H1 (cell line): ENCODE results near the gene CCDC13.

Experiments
- EP300 ChIP-seq, 2 experiments: IDR thresholded peaks; 1 replicate in 1 of 2; 2 replicates in 1 of 2; pipeline ENCODE4 v1.6.1; 2011 to 2012; ENCODE audit warnings: low read depth in 2 of 2, low read length in 2 of 2, mild to moderate bottlenecking in 2 of 2, borderline replicate concordance in 1 of 2, inconsistent platforms in 1 of 2, moderate library complexity in 1 of 2
- EZH2 ChIP-seq: fragments of 200-600 bp; sonication (generic); IDR thresholded peaks from 2 replicates; pipeline ENCODE4 v1.7.1; 2012; ENCODE audit warnings: low read depth, mild to moderate bottlenecking, moderate library complexity, low read length, inconsistent platforms; ENCODE audit not compliant: severe bottlenecking
- GTF2F1 ChIP-seq: IDR thresholded peaks from 2 replicates; pipeline ENCODE4 v1.6.1; 2012; ENCODE audit warnings: low read depth, low read length, improper control_type of control experiment, borderline replicate concordance
- HDAC6 ChIP-seq: IDR thresholded peaks from one replicate; pipeline ENCODE4 v1.7.1; 2012; ENCODE audit warnings: low read depth, mild to moderate bottlenecking, inconsistent platforms, low read length, moderate library complexity
- JUN ChIP-seq: IDR thresholded peaks from 2 replicates; pipeline ENCODE4 v1.6.1; 2011; ENCODE audit warnings: low read depth, mild to moderate bottlenecking, improper control_type of control experiment, low read length
- KDM5A ChIP-seq: fragments of 200-600 bp; IDR thresholded peaks from 2 replicates; pipeline ENCODE4 v1.7.1; 2012; ENCODE audit warnings: mild to moderate bottlenecking, low read length, inconsistent platforms, mixed read lengths
- MAFK ChIP-seq: IDR thresholded peaks from 2 replicates; pipeline ENCODE4 v1.6.1; 2012; ENCODE audit warnings: low read depth, mild to moderate bottlenecking, improper control_type of control experiment, low read length
- POLR2A ChIP-seq, 2 experiments: IDR thresholded peaks; 1 replicate in 1 of 2; 2 replicates in 1 of 2; pipeline ENCODE4 v1.6.1; 2011; ENCODE audit warnings: low read depth in 2 of 2, low read length in 2 of 2, mild to moderate bottlenecking in 2 of 2; ENCODE audit errors: control extremely low read depth in 1 of 2
- RAD21 ChIP-seq, 2 experiments: IDR thresholded peaks in 1 of 2; conservative IDR thresholded peaks in 1 of 2; 2 replicates each; pipeline ENCODE4 v1.6.1; 2011; ENCODE audit warnings: low read depth in 2 of 2, low read length in 2 of 2, improper control_type of control experiment in 1 of 2, inconsistent platforms in 1 of 2, mild to moderate bottlenecking in 1 of 2, moderate library complexity in 1 of 2
- SP1 ChIP-seq: IDR thresholded peaks from 2 replicates; pipeline ENCODE4 v1.6.1; 2011; ENCODE audit warnings: low read depth, low read length
- SP2 ChIP-seq: IDR thresholded peaks from 2 replicates; pipeline ENCODE4 v1.6.1; 2012; ENCODE audit warnings: mild to moderate bottlenecking, low read length, inconsistent platforms
- TAF1 ChIP-seq: IDR thresholded peaks from 2 replicates; pipeline ENCODE4 v1.6.1; 2011; ENCODE audit warnings: mild to moderate bottlenecking, low read depth, low read length
- TF ChIP-seq, protein P1 (sequence below), 3 experiments: IDR thresholded peaks; 1 replicate in 2 of 3; 2 replicates in 1 of 3; pipeline versions ENCODE4 v1.5.1 to v1.6.1; 2011; ENCODE audit warnings: low read length in 3 of 3, mild to moderate bottlenecking in 3 of 3, inconsistent platforms in 2 of 3, low read depth in 1 of 3, moderate library complexity in 1 of 3; ENCODE audit not compliant: insufficient read depth in 1 of 3; ENCODE audit errors: control extremely low read depth in 1 of 3

DNA sequence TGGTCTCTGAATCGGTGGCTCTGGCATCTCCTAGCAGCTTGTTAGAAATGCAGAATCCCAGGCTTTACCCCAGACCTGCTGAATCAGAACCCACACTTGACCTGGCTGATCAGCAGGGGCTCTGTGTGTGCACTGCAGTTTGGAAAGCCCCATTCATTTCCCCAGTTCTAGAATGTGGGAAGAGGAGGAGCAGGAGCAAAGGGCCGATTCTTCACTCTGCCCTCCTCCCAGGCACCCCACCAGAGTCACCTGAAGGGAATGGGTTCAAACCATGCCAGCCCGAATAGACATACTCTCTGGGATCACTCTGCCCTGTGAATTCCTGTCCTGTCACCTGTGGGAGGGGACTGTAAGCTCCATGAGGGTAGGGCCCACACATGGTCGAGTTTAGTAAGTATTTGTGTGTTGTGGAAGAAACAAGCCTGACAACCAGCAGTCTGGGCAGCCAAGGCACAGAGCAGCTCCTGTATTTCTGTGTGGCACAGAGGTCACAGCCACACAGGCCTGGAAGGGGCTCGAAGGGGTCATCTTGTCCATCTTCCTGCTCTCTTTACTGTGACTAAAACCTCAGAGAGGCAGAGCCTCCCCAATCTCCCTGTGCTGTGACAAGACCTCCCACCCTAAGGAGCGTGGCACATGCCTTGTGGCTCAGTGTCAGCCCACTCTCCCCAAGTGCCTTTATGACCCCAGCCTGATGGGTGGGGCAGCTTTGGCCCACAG is 41.4 kb downstream of the CCDC13 start:
- no peak for TF ChIP-seq MAFK
- TF ChIP-seq, protein P1, sequence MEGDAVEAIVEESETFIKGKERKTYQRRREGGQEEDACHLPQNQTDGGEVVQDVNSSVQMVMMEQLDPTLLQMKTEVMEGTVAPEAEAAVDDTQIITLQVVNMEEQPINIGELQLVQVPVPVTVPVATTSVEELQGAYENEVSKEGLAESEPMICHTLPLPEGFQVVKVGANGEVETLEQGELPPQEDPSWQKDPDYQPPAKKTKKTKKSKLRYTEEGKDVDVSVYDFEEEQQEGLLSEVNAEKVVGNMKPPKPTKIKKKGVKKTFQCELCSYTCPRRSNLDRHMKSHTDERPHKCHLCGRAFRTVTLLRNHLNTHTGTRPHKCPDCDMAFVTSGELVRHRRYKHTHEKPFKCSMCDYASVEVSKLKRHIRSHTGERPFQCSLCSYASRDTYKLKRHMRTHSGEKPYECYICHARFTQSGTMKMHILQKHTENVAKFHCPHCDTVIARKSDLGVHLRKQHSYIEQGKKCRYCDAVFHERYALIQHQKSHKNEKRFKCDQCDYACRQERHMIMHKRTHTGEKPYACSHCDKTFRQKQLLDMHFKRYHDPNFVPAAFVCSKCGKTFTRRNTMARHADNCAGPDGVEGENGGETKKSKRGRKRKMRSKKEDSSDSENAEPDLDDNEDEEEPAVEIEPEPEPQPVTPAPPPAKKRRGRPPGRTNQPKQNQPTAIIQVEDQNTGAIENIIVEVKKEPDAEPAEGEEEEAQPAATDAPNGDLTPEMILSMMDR (IDR thresholded peaks at IDR 0.05; ENCODE audit: control extremely low read depth in 1 of 3, insufficient read depth in 1 of 3, low read depth in 1 of 3, low read length in 3 of 3), result no peak
- no peak for TF ChIP-seq POLR2A (IDR thresholded peaks at IDR 0.05; ENCODE audit: control extremely low read depth in 1 of 2, low read depth in 2 of 2, low read length in 2 of 2)
- TF ChIP-seq EP300 (IDR thresholded peaks at IDR 0.05; ENCODE audit: borderline replicate concordance in 1 of 2, low read depth in 2 of 2, low read length in 2 of 2), result no peak
- TF ChIP-seq GTF2F1, result no peak
- TF ChIP-seq EZH2, result no peak
- no peak for TF ChIP-seq HDAC6
- no peak for TF ChIP-seq SP1
- no peak for TF ChIP-seq SP2
- TF ChIP-seq TAF1, result no peak
- no peak for TF ChIP-seq RAD21 (IDR thresholded peaks at IDR 0.05 in 1 of 2, conservative IDR thresholded peaks at IDR 0.05 in 1 of 2; ENCODE audit: low read depth in 2 of 2, low read length in 2 of 2)
- no peak for TF ChIP-seq KDM5A
- TF ChIP-seq JUN, result no peak
